Umbilical cord (tissue), 2 donors: ENCODE data around the gene ZYG11A. TPM values are rescaled to one million over a fixed set of nuclear protein-coding genes. Genes with fewer than 3 reads are reported as not detected.
A peak's percentile ranks its signal among the peaks of the same experiment; 100 is the strongest.

Experiments
- DNase-seq: peaks from one replicate; pipeline ENCODE4 v3.0.0-alpha.2; 2015; ENCODE audit warnings: low spot score
- total RNA-seq: library from RNA; depleted of rRNA; stranded (reverse); fragments of >200 nt; gene quantifications from one replicate; pipeline ENCODE4 v1.2.3, GENCODE V29; 2014; ENCODE audit warnings: low replicate concordance; ENCODE audit not compliant: insufficient read depth

The ZYG11A gene
- total RNA-seq, 1 donor from 2014 or later = 0.48 TPM

DNA sequence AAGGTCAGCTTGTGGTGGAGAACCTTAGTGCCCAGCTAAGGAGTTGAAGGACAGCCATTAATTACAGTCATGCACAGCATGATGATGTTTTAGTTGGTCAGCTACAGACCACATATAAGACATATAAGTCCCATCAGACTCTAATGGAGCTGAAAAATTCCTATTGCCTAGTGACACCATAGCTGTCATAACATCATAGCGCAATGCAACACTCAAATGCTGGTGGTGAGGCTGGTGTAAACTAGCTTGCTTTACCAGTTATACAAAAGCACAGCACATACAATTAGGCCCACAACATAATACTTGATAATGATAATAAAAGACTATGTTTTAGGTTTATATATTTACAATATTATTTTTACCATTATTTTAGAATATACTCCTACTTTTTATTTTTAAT is 75.0 kb downstream of the ZYG11A start:
- DNase-seq = no peak

- no peak for DNase-seq
Measured at GRCh38 chr1:52918201-52918600, 75.6 kb downstream of the ZYG11A start.

DNA sequence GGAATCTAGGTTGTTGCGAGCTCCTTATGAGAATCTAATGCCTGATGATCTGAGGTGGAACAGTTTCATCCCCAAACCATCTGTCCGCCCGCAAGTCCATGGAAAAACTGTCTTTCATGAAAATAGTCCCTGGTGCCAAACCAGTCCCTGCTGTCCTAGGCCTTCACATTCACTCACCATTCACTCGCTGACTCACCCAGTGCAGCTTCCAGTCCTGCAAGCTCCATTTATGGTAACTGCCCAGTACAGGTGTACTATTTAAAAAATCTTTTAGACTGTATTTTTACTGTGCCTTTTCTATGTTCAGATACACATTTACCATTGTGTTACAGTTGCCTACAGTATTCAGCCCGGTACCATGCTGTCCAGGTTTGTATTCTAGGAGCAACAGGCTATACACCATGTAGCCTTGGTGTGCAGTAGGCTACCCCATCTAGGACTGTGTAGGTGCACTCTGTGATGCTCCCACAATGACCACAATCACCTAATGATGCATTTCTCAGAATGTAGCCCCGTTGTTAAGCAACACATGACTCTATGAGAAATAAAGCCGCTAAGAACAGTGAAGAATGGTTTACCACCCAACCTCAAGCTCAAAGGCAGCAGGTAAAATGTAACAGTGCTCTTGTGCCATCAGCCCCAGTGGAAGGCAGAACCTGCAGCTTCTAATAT is 76.6 kb downstream of the ZYG11A start:
- no peak for DNase-seq

- DNase-seq = no peak
Measured at GRCh38 chr1:52919723-52920483, 77.3 kb downstream of the ZYG11A start.

DNA sequence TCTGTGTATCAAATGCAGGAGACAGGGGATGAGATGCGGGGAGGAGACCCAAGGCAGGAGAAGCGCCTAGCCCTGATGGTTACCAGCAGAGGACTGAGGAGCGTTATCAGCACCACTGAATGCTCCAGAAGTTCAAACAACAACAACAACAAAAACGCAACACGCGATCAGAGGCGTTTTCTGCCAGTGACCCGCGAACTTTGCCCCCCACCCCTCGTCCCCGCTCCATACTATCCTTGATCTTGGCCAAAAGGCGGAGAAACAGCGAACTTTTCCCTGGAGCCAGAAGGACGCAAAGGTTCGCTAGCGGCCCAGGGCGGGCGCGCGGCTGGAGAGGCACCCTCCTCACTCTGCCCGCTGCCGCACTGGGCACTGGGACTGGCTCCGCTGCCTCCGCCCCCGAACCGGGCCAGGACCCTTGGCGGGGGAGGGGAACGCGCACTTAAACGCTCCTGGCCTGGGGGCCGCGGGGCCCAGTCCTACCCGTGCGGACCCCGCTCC is 78.3 kb downstream of the ZYG11A start:
- no peak for DNase-seq

DNA sequence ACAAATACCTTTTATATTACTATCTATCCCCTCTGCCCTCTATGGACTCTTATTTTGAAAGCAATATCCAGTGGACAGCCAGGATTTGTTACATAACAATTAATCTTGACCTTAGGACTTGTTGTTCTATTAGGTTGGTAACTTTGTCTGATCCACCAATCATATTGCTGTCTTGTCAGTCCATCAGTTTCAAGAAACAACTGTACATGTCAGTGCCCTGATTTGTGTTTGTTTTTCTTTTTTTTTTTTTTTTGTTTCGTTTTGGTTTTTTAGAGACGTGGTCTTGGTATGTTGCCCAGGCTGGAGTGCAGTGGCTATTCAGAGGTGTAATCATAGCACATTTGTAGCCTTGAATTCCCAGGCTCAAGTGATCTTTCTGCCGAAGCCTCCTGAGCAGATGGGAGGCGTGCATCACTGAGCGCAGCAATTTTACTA is 83.0 kb downstream of the ZYG11A start:
- no peak for DNase-seq

GRCh38 chr1:52926864-52927211 is 84.3 kb downstream of the ZYG11A start:
- no peak for DNase-seq

- DNase-seq = peak; percentile 81
Measured at GRCh38 chr1:52927212-52928014, 84.9 kb downstream of the ZYG11A start, which contains the start of gene SCP2. Gene SCP2 (plus strand): TSS chr1:52927276. CDS start chr1:52927397, 121 bp downstream.

DNA sequence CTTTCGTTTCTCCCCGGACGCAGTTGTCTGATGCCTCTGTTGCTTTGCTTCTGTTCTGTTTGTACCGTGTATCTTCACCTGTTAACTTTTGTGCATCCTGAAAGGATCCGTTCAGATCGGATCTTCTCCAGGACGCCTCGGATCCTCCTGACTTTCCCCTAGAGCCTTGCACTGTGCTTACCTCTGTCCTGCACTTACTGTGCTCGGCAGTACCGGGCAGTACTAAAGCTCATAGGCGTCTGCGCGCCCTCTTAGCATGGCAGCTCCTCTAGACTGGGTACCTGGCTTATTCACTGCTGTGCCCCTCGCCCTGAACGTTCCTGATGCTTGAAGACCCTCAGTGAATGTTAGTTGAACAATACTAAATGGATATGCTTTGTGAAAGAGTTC is 85.5 kb downstream of the ZYG11A start:
- no peak for DNase-seq

- DNase-seq = no peak
Measured at GRCh38 chr1:52929019-52929418, 86.5 kb downstream of the ZYG11A start.

- DNase-seq = no peak
Measured at GRCh38 chr1:52937433-52938182, 95.0 kb downstream of the ZYG11A start.

DNA sequence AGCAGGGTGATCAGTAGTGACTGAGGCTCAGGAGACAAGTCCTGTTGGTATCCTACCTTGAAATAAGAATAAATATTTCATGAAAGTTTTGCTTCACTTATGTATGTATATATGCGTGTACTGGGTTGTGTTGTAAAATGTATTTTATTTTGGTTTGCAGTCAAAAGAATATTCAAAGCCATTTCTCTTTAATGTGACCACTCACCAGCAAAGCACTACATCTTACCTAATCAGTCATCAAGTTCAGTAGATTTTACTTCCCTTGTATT is 95.6 kb downstream of the ZYG11A start:
- DNase-seq = no peak

GRCh38 chr1:52943876-52944416 is 101.4 kb downstream of the ZYG11A start:
- DNase-seq = no peak

- DNase-seq = no peak
Measured at GRCh38 chr1:52944566-52944965, 102.0 kb downstream of the ZYG11A start.

Other genes starting within 250 kb of the ZYG11A start
- 96.8 TPM for gene GPX7, start 240.4 kb upstream of the ZYG11A start, total RNA-seq
- gene SHISAL2A, start 209.6 kb upstream of the ZYG11A start, total RNA-seq = 2.2 TPM
- 9.4 TPM for gene COA7, start 144.4 kb upstream of the ZYG11A start, total RNA-seq
- gene ZYG11B, start 116.3 kb upstream of the ZYG11A start, total RNA-seq = 68.4 TPM
- 25.8 TPM for gene ECHDC2, start 79.0 kb downstream of the ZYG11A start, total RNA-seq
- 120 TPM for gene SCP2, start 84.5 kb downstream of the ZYG11A start, total RNA-seq
- gene PODN, start 219.5 kb downstream of the ZYG11A start, total RNA-seq = 48.9 TPM